Superior temporal gyrus (tissue), 1 donor: ENCODE data around the gene PAGE2B.
"Not testable (repeated sequence)": the region's sequence is repeated elsewhere in the genome, so short reads cannot be mapped to it uniquely, and the experiment has no call there.

Experiments used
- DNase-seq: peaks from one replicate; pipeline ENCODE4 v3.0.0-alpha.2; 2016; ENCODE audit errors: extremely low spot score

The PAGE2B gene

GRCh38 chrX:55109306-55109705 is 34.5 kb downstream of the PAGE2B start:
- DNase-seq = no peak

DNA sequence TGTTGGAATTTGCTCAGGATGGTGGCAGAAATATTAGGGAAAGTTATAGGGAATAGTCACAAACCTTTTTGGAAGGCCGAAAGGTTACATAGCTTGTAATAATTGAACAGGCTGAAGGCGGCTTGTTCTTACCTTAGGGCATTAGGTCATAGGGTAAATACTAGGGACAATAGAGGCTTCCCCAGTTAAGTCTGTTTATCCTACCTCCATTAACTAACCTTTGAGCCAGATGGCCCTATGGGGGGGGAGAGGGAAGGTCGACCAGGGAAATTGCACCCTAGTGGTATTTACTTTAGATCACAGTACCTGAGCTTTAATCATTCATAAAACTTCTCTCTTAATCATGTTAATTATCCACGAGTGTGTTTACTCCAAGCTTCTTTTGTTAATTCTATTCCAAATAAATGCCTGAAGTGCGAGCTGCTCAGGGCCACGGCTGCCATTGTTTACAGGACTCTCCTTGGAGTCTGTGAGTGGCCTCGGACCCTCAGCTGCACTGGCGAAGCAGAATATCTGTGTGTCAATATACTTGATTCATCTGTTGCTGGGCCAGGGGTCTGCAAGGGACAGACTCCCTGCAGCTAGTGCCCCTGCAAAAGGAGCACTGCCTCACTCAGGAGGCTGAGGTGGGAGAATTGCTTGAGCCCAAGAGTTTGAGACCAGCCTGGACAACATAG is 36.9 kb downstream of the PAGE2B start:
- DNase-seq = no peak

- DNase-seq = not testable (repeated sequence)
Measured at GRCh38 chrX:55116589-55116988, 41.8 kb downstream of the PAGE2B start.

GRCh38 chrX:55118574-55118973 is 43.7 kb downstream of the PAGE2B start:
- no peak for DNase-seq

DNA sequence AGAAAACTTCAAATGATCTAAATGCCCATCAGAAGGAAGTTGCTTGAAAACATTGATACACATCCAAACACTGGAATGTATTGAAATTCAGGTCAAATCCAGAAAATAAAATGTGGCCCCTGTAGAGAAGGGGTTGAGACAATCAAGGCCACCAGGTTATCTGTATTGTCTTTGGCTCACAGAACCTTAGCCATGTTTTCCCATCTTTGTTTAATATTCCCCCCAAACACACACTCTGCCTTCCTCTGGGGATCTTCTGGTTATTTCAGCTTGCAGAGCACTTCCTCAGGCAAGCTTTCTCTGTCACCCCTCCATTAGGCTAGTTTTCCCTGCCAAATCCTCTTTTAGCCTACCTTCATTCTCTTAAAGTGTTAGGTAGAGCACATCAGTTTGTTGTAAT is 44.4 kb downstream of the PAGE2B start:
- DNase-seq = no peak

DNA sequence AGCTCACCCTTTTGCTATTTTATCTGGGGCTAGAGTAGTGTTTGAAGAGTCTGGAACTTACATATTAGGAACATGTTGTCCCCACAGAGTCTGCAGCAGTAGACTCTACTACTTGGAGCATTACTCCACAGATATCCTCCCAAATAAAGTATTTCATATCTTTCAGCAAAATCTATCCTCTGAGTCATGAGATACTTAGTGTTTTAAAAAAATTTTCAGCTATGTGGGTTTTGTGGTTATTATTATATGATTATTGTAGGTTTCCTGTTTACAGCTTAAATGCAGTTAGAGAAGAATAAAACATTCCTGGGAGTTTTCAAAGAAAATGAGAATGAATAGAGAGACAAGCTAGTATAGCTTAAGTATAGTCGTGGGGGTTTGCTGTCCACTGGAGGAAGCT is 44.9 kb downstream of the PAGE2B start:
- no peak for DNase-seq

DNA sequence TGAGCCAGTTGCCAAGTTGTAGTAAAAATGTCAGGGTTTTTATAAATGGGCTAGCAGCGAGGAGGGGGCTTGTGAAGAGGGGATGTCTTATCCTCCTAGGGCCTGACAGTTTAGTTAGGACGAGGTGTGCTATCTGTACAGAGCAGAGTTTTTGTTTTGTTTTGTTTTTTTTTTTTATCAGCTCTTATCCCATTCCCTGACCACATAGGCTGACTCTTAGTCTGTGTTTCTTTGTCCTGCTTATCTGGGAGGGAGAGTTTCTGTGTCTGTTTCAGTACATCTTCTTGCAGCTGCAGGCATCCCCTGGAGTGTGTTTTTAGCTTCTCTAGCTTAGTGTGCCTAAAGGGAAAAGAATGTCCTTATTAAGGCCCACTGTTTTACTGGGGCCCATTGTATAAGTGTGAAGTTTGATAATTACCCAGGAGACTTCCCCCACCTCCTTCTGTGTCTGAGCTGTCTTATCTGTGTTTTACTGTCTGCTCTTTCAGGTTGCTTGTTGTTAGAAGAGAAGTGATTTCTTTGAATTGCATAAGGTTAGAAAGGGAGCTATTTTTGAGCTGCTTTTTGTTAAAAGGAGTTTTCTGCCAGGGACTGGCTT is 46.0 kb downstream of the PAGE2B start:
- DNase-seq = no peak

GRCh38 chrX:55123900-55124299 is 49.1 kb downstream of the PAGE2B start:
- no peak for DNase-seq

- no peak for DNase-seq
Measured at GRCh38 chrX:55127692-55128091, 52.9 kb downstream of the PAGE2B start.
